K562 (cell line): ENCODE results near the gene ITPA. TPM values are rescaled to one million over a fixed set of nuclear protein-coding genes. Genes with fewer than 3 reads are reported as not detected.

Experiments used
- ATAC-seq: fragments of 200-7000 bp; cut with Tn5 transposase; 3 replicates; pipeline ENCODE4 v1.9.1; 2020; ENCODE audit warnings: moderate library complexity
- BruUV-seq: library from RNA; stranded (reverse); fragments of 400-500 nt; replicated peaks from 2 replicates; lab custom pipeline; 2021; lab: Mats Ljungman, UMichigan
- CTCF ChIA-PET: fragments of 300-600 bp; formaldehyde crosslinking; extraction: SDS; loops from one replicate; lab custom pipeline; 2021; ENCODE audit warnings: low intra/inter-chr PET ratio; lab: Yijun Ruan, JAX
- POLR2A ChIA-PET: fragments of 300-600, 350-650 bp; sonication (Branson Sonifier 250); formaldehyde crosslinking; extraction: SDS; loops from one replicate; lab custom pipeline; 2021; ENCODE audit warnings: antibody characterized with exemption, inconsistent platforms; lab: Yijun Ruan, JAX
- DNase-seq, 4 experiments: peaks; one replicate each; pipeline versions ENCODE4 v3.0.0 to v3.0.0-alpha.2; 2011 to 2018; ENCODE audit warnings: low spot score in 3 of 4, mixed read lengths in 3 of 4; ENCODE audit errors: extremely low read depth in 1 of 4
- FAIRE-seq: peaks from 2 replicates; lab custom pipeline; 2011; peaks lifted over from hg19 to GRCh38; lab: Jason Lieb, UNC
- H2AFZ ChIP-seq: 2 replicates; pipeline ENCODE4 v1.6.0; 2011; ENCODE audit warnings: low read depth, low read length, control low read depth, inconsistent platforms
- H3K27ac ChIP-seq: fragments of 200-600 bp; 3 replicates; pipeline ENCODE4 v1.8.0; 2011; ENCODE audit warnings: low read depth, mild to moderate bottlenecking, control low read depth, inconsistent platforms, low read length, moderate library complexity, mixed read lengths; ENCODE audit errors: extremely low read depth
- H3K27me3 ChIP-seq, 2 experiments: fragments of 300-600 bp in 1 of 2; 2 replicates in 1 of 2; 3 replicates in 1 of 2; pipeline versions ENCODE4 v1.6.0 to v1.8.0; 2011; ENCODE audit warnings: inconsistent platforms in 2 of 2, low read length in 2 of 2, mild to moderate bottlenecking in 1 of 2, mixed read lengths in 1 of 2, moderate library complexity in 1 of 2; ENCODE audit not compliant: control insufficient read depth in 2 of 2, insufficient read depth in 2 of 2
- H3K36me3 ChIP-seq: fragments of 300-600 bp; 3 replicates; pipeline ENCODE4 v1.8.0; 2011; ENCODE audit warnings: mild to moderate bottlenecking, low read length, inconsistent platforms; ENCODE audit not compliant: control insufficient read depth, insufficient read depth
- H3K4me1 ChIP-seq, 2 experiments: fragments of 200-600 bp in 1 of 2; replicated peaks in 1 of 2; 2 replicates in 1 of 2; 3 replicates in 1 of 2; pipeline versions ENCODE4 v1.5.1 to v1.8.0; 2011; ENCODE audit warnings: inconsistent platforms in 2 of 2, low read length in 2 of 2, mild to moderate bottlenecking in 1 of 2, mixed read lengths in 1 of 2, moderate library complexity in 1 of 2; ENCODE audit not compliant: control insufficient read depth in 2 of 2, insufficient read depth in 2 of 2
- H3K4me2 ChIP-seq: 2 replicates; pipeline ENCODE4 v1.6.1; 2011; ENCODE audit warnings: low read length, control low read depth, inconsistent platforms, mixed read lengths; ENCODE audit not compliant: insufficient read depth
- H3K4me3 ChIP-seq: fragments of 200-600 bp; sonication (generic), shearing (Covaris generic); 2 replicates; pipeline ENCODE4 v1.5.1; 2016; ENCODE audit warnings: control low read depth, inconsistent platforms
- H3K79me2 ChIP-seq: fragments of 200-600 bp; 3 replicates; pipeline ENCODE4 v1.8.0; 2011; ENCODE audit warnings: low read length, inconsistent platforms; ENCODE audit not compliant: control insufficient read depth, insufficient read depth
- H3K9ac ChIP-seq, 2 experiments: 2 replicates each; pipeline versions ENCODE4 v1.6.0 to v1.6.1; 2011; ENCODE audit warnings: low read depth in 2 of 2, low read length in 2 of 2, control low read depth in 1 of 2, inconsistent platforms in 1 of 2, mild to moderate bottlenecking in 1 of 2, mixed read lengths in 1 of 2; ENCODE audit not compliant: insufficient read depth in 1 of 2
- H3K9me1 ChIP-seq: one replicate; pipeline ENCODE4 v1.6.0; 2011; ENCODE audit warnings: inconsistent platforms, mild to moderate bottlenecking, low read length, moderate library complexity; ENCODE audit not compliant: control insufficient read depth, insufficient read depth
- H3K9me3 ChIP-seq: replicated peaks from 2 replicates; pipeline ENCODE4 v1.5.1; 2011; ENCODE audit warnings: low read depth, low read length, inconsistent platforms; ENCODE audit not compliant: control insufficient read depth, insufficient read depth
- H4K20me1 ChIP-seq: replicated peaks from 2 replicates; pipeline ENCODE4 v1.6.1; 2011; ENCODE audit warnings: low read length, inconsistent platforms, mixed read lengths; ENCODE audit not compliant: control insufficient read depth, insufficient read depth
- CREM ChIP-seq: IDR thresholded peaks from 2 replicates; pipeline ENCODE4 v1.6.1; 2014; ENCODE audit warnings: antibody characterized with exemption, low read depth
- FOXA3 ChIP-seq, 2 experiments: fragments of 450-650 bp in 1 of 2; sonication (generic) in 1 of 2; formaldehyde crosslinking; IDR thresholded peaks in 1 of 2; conservative IDR thresholded peaks in 1 of 2; 2 replicates each; pipeline versions ENCODE4 v1.4.0 to v1.8.0; 2020 to 2022; ENCODE audit warnings: mild to moderate bottlenecking in 2 of 2, missing genetic modification reagents in 1 of 2
- HDAC2 ChIP-seq: fragments of 450-650 bp; IDR thresholded peaks from 2 replicates; pipeline ENCODE4 v1.6.1; 2016; ENCODE audit warnings: mild to moderate bottlenecking
- MNT ChIP-seq, 2 experiments: fragments of 450-650 bp; conservative IDR thresholded peaks; 2 replicates each; pipeline ENCODE4 v1.6.1; 2017; ENCODE audit warnings: mild to moderate bottlenecking in 2 of 2, moderate library complexity in 2 of 2
- NCOA6 ChIP-seq: fragments of 450-650 bp; IDR thresholded peaks from 2 replicates; pipeline ENCODE4 v1.6.1; 2017; ENCODE audit warnings: mild to moderate bottlenecking
- NEUROD1 ChIP-seq: fragments of 150-350 bp; IDR thresholded peaks from 2 replicates; pipeline ENCODE4 v1.6.1; 2014; ENCODE audit warnings: borderline replicate concordance, low read length, low read depth; ENCODE audit not compliant: partially characterized antibody
- POLR2A ChIP-seq: fragments of 450-650 bp; conservative IDR thresholded peaks from 2 replicates; pipeline ENCODE4 v1.6.1; 2016
- POLR2G ChIP-seq: fragments of 200-400 bp; formaldehyde crosslinking; IDR thresholded peaks from 2 replicates; pipeline ENCODE4 v1.6.1; 2017; ENCODE audit warnings: low read depth, mild to moderate bottlenecking, antibody characterized with exemption, low read length, moderate library complexity
- RBM25 ChIP-seq: fragments of 200-400 bp; formaldehyde crosslinking; IDR thresholded peaks from 2 replicates; pipeline ENCODE4 v1.6.1; 2018; ENCODE audit warnings: low read length, low read depth, moderate library complexity; ENCODE audit not compliant: severe bottlenecking
- RFX1 ChIP-seq: fragments of 450-650 bp; IDR thresholded peaks from 2 replicates; pipeline ENCODE4 v1.6.1; 2016; ENCODE audit warnings: mild to moderate bottlenecking, moderate library complexity
- SFPQ ChIP-seq: fragments of 200-400 bp; formaldehyde crosslinking; IDR thresholded peaks from 2 replicates; pipeline ENCODE4 v1.6.1; 2017; ENCODE audit warnings: mild to moderate bottlenecking, low read depth, low read length, moderate library complexity
- SMARCA5 ChIP-seq: fragments of 450-650 bp; IDR thresholded peaks from 2 replicates; pipeline ENCODE4 v1.6.1; 2016
- SRSF1 ChIP-seq: fragments of 200-400 bp; formaldehyde crosslinking; IDR thresholded peaks from 2 replicates; pipeline ENCODE4 v1.6.1; 2017; ENCODE audit warnings: mild to moderate bottlenecking, low read depth, low read length, moderate library complexity
- SUPT5H ChIP-seq: fragments of 450-650 bp; IDR thresholded peaks from 2 replicates; pipeline ENCODE4 v1.6.1; 2016
- ZBTB33 ChIP-seq: sonication (generic); formaldehyde crosslinking; IDR thresholded peaks from 2 replicates; pipeline ENCODE4 v1.8.1; 2023; ENCODE audit warnings: mild to moderate bottlenecking, missing genetic modification reagents
- ZNF263 ChIP-seq: sonication (generic); formaldehyde crosslinking; IDR thresholded peaks from 2 replicates; pipeline ENCODE4 v1.8.0; 2022; ENCODE audit warnings: mild to moderate bottlenecking, missing genetic modification reagents, borderline replicate concordance
- WGBS: fragments of 100-300 bp; shearing (Covaris generic); methylation state at CpG from one replicate; pipeline ENCODE4 v1.1.6; 2016; ENCODE audit warnings: low coverage, mixed read lengths; ENCODE audit not compliant: insufficient coverage; ENCODE audit errors: missing lambda C conversion rate; 5-methylcytosine and 5-hydroxymethylcytosine counted together
- in situ Hi-C: fragments of 300-500 bp; cut with MboI; formaldehyde crosslinking; loops from 4 replicates; pipeline ENCODE4 v1.15.0; 2018; ENCODE audit warnings: inconsistent platforms, mixed read lengths
- intact Hi-C: fragments of 100-400 bp; cut with micrococcal nuclease; formaldehyde crosslinking; loops from 2 replicates; pipeline ENCODE4 v1.14.2; 2022
- polyA plus RNA-seq, 8 experiments: library from polyadenylated mRNA; depleted of rRNA in 4 of 8; stranded (reverse) in 5 of 8; unstranded in 3 of 8; fragments of >200 nt; fragmentation: Nextera tagmentation in 2 of 8; fragmentation: Illumina TruSeq in 1 of 8; extraction: Ambion mirVana in 2 of 8; extraction: Trizol in 1 of 8; gene quantifications; 2 replicates each; pipeline versions ENCODE4 v1.2.1 to v1.2.3, GENCODE V29; 2011 to 2014; ENCODE audit warnings: inconsistent platforms in 1 of 8, missing spikeins in 1 of 8
- total RNA-seq, 7 experiments: library from RNA; depleted of rRNA in 6 of 7; stranded (reverse); fragments of >200 nt in 6 of 7; fragmentation: Illumina TruSeq in 2 of 7; extraction: Trizol in 2 of 7; gene quantifications; 2 replicates each; pipeline versions ENCODE4 v1.2.1 to v1.2.3, GENCODE V29; 2011 to 2021; ENCODE audit warnings: low replicate concordance in 1 of 7

The ITPA gene
- total and polyA plus RNA-seq, 9 of the 15 experiments (the other 6 are each of a cell fraction or from before 2014, with no cell fraction given): 5.0 to 79.7 (median 36.7) TPM

- CTCF ChIA-PET: no interaction called here
- H3K4me1 ChIP-seq: peaks cover 4 to 24% of the 10 kb centered on the region in 2 experiments; a peak in 4 of 5 replicates
- 1% methylated on average over 51 of the region's 84 CpGs for WGBS
- TF ChIP-seq SMARCA5 (0 out of 2 replicates have a peak, but pooled peaks have one; percentile 21), POLR2A (peak; percentile 54), NCOA6 (peak; percentile 98), RBM25 (peak; percentile 28), SUPT5H (peak; percentile 46; the same call in 1 of the 2 replicates), MNT (conservative IDR thresholded peaks at IDR 0.05) (peak in 1 of 2 experiments; percentile 35; a peak in 1 of 4 replicates), ZNF263 (CRISPR knock-in tag) (peak; percentile 99), SFPQ (no peak), SRSF1 (0 out of 2 replicates have a peak, but pooled peaks have one; percentile 39), NEUROD1 (peak; percentile 32), HDAC2 (peak; percentile 40; the same call in 1 of the 2 replicates), CREM (0 out of 2 replicates have a peak, but pooled peaks have one; percentile 2), POLR2G (peak; percentile 74), ZBTB33 (CRISPR knock-in tag) (0 out of 2 replicates have a peak, but pooled peaks have one; percentile 6), FOXA3 (CRISPR knock-in tag; conservative IDR thresholded peaks at IDR 0.05 in 1 of 2, IDR thresholded peaks at IDR 0.05 in 1 of 2) (peak in 1 of 2 experiments; percentile 59; a peak in 1 of 4 replicates), RFX1 (no peak)
These were observed 35.5 kb upstream of the ITPA start for GRCh38 chr20:3173610-3174441.

More at GRCh38 chr20:3173610-3174441, 35.5 kb upstream of the ITPA start:
- no peaks in the 10 kb centered on the region for H4K20me1 ChIP-seq
- POLR2A ChIA-PET: no interaction called here
- H2AFZ ChIP-seq: peak overlapping the region; percentile 95
- in situ Hi-C loops (no loop called here), intact Hi-C loops (no loop called here)
- H3K9me3 ChIP-seq: no peaks in the 10 kb centered on the region
- no peak for FAIRE-seq
- peak overlapping the region; percentile 87 for H3K27ac ChIP-seq
- DNase-seq: peak; percentile 88 to 94 (median 94)
- no peaks in the 10 kb centered on the region for H3K9me1 ChIP-seq
- BruUV-seq: no TSS peak
- H3K27me3 ChIP-seq: no peaks in the 10 kb centered on the region
- no peaks in the 10 kb centered on the region for H3K36me3 ChIP-seq
- H3K9ac ChIP-seq: peak overlapping the region; percentile 83 to 94
- peak; percentile 93 for ATAC-seq
- H3K79me2 ChIP-seq: peaks cover 11% of the 10 kb centered on the region; the same call in 2 of the 3 replicates
- H3K4me2 ChIP-seq: peak overlapping the region; percentile 88
- peak overlapping the region; percentile 91 for H3K4me3 ChIP-seq
